ENCODE results near the gene PPM1F. TPM values are rescaled to one million over a fixed set of nuclear protein-coding genes. Genes with fewer than 3 reads are reported as not detected.
"Not testable (repeated sequence)": the region's sequence is repeated elsewhere in the genome, so short reads cannot be mapped to it uniquely, and the experiment has no call there.

PPM1F gene
- polyA plus RNA-seq, 2 of the 4 experiments (the other 2 are of a cell fraction): 11.0 to 14.2 TPM

- TF ChIP-seq MAZ (IDR thresholded peaks at IDR 0.05; ENCODE audit: borderline replicate concordance, low read depth, low read length) (no peak), HES2 (IDR thresholded peaks at IDR 0.05) (no peak), TP53 (CRISPR knock-in tag; IDR thresholded peaks at IDR 0.05) (no peak), PBX3 (IDR thresholded peaks at IDR 0.05) (no peak), EHF (CRISPR knock-in tag; IDR thresholded peaks at IDR 0.05) (no peak), BHLHE40 (IDR thresholded peaks at IDR 0.05; ENCODE audit: low read depth, low read length) (no peak), SREBF2 (IDR thresholded peaks at IDR 0.05) (no peak)
Measured at GRCh38 chr22:21940521-21940920, 12.1 kb downstream of the PPM1F start (continued).

- H3K4me2 ChIP-seq; POLR2A ChIA-PET; FAIRE-seq; ATAC-seq; DNase-seq (ENCODE audit: low read depth in 1 of 2, low spot score in 1 of 2); H3K9me3 ChIP-seq; H3K27ac ChIP-seq; H3K4me3 ChIP-seq: not testable (repeated sequence)
- CTCF ChIA-PET: interaction anchor here (1.1 to 6.5 kb wide), 6 partner anchors 8 to 229 kb away, joined by 3 to 65 read pairs (median 8); partner anchors contain the start of gene PPM1F
- 92% methylated on average over 5 of the region's 5 CpGs for WGBS (ENCODE audit: missing lambda C conversion rate)
- H3K4me1 ChIP-seq: peaks cover 27% of the 10 kb centered on the region
Measured at GRCh38 chr22:21939935-21940334, 12.7 kb downstream of the PPM1F start.

GRCh38 chr22:21939461-21939913 lies 13.2 kb downstream of the PPM1F start:
- FAIRE-seq (no peak), ATAC-seq (no peak), DNase-seq (ENCODE audit: low read depth in 1 of 2, low spot score in 1 of 2) (no peak)
- Histone ChIP-seq H3K4me2 (no peak overlapping the region), H3K4me3 (no peak overlapping the region), H3K9me3 (no peaks in the 10 kb centered on the region), H3K27ac (no peak overlapping the region), H3K4me1 (peaks cover 27% of the 10 kb centered on the region)
- WGBS (ENCODE audit: missing lambda C conversion rate): 96% methylated on average over 6 of the region's 10 CpGs
- ChIA-PET POLR2A (interaction anchor here (1.3 kb wide), 1 partner anchor 72 kb away, joined by 4 read pairs; the partner anchor contains the start of gene MAPK1), CTCF (interaction anchor here (1.0 to 6.5 kb wide), 25 partner anchors 9 to 235 kb away, joined by 3 to 65 read pairs (median 5); partner anchors contain the start of gene PPM1F)
- TF ChIP-seq E2F6 (IDR thresholded peaks at IDR 0.05; ENCODE audit: borderline replicate concordance, low read depth) (no peak), HMGXB4 (CRISPR knock-in tag; IDR thresholded peaks at IDR 0.05; ENCODE audit: borderline replicate concordance) (no peak), REST (IDR thresholded peaks at IDR 0.05) (no peak), HOXB13 (CRISPR knock-in tag; IDR thresholded peaks at IDR 0.05; ENCODE audit: low read depth) (no peak), FOSL2 (IDR thresholded peaks at IDR 0.05) (no peak), FOSL2 (CRISPR knock-in tag; IDR thresholded peaks at IDR 0.05) (no peak), MAX (IDR thresholded peaks at IDR 0.05) (no peak), RARB (CRISPR knock-in tag; IDR thresholded peaks at IDR 0.05) (no peak), JUNB (IDR thresholded peaks at IDR 0.05) (no peak), HOXA7 (CRISPR knock-in tag; IDR thresholded peaks at IDR 0.05) (no peak), TFCP2L1 (CRISPR knock-in tag; IDR thresholded peaks at IDR 0.05) (no peak), KDM1A (IDR thresholded peaks at IDR 0.05; ENCODE audit: low read depth) (no peak), SREBF2 (IDR thresholded peaks at IDR 0.05) (no peak)
